ENCODE results near the gene NDUFB1.

DNA sequence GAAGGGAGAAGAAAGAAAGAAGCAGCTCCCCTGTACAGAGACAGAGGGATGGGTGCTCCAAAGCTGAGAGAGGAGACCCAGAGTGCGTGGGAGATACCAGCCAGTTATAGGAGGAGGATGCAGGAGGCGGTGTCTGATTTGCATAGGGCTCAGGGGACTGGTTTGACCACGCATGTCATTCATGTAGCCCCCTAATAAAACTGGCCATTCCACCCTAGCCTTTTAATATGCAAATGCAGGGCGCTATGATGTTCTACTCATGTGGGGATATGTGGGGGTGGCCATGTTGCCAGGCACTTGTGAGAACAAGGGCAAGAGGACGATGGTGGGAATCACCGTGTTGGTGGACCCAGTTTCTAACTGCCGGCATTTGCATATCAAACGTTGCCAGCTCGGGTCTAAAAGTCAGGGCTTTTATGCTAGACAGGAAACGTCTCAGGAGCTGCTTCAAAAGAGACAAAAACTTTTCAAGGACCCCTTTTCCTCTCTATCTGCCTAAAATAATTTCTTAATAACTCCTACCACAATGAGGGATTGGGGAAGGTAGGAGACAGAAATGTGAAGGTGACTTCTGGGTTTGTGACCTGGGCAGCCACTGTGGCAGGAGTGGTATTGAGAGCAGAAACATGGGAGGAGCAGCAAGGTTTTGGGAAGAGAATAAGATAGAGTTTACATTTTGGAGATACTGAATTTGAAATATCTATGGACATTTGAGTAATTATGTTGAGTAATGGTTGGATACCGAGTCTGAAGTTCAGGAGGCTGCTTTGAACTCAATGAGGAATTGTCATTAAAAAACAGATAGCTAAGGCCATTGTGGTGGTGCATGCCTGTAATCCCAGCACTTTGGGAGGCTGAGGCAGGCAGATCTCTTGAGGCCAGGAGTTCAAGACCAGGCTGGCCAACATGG is 12.9 kb downstream of the NDUFB1 start:
- TF ChIP-seq, protein P1, sequence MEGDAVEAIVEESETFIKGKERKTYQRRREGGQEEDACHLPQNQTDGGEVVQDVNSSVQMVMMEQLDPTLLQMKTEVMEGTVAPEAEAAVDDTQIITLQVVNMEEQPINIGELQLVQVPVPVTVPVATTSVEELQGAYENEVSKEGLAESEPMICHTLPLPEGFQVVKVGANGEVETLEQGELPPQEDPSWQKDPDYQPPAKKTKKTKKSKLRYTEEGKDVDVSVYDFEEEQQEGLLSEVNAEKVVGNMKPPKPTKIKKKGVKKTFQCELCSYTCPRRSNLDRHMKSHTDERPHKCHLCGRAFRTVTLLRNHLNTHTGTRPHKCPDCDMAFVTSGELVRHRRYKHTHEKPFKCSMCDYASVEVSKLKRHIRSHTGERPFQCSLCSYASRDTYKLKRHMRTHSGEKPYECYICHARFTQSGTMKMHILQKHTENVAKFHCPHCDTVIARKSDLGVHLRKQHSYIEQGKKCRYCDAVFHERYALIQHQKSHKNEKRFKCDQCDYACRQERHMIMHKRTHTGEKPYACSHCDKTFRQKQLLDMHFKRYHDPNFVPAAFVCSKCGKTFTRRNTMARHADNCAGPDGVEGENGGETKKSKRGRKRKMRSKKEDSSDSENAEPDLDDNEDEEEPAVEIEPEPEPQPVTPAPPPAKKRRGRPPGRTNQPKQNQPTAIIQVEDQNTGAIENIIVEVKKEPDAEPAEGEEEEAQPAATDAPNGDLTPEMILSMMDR (IDR thresholded peaks at IDR 0.05): no peak
- TF ChIP-seq EZH2 (IDR thresholded peaks at IDR 0.05; ENCODE audit: borderline replicate concordance, insufficient read depth, low read depth, low read length, poor library complexity, severe bottlenecking): no peak

All from B cell (primary cell).